HG02938 (cell line): ENCODE measurements around the gene NUCB1.

Experiments
- ATAC-seq: cut with Tn5 transposase; IDR thresholded peaks from one replicate; pipeline ENCODE4 v1.9.1; 2021; ENCODE audit warnings: mild to moderate bottlenecking, moderate library complexity; ENCODE audit not compliant: unreplicated experiment

Gene NUCB1

GRCh38 chr19:48961673-48962028 is 61.5 kb downstream of the NUCB1 start:
- ATAC-seq, result no peak

DNA sequence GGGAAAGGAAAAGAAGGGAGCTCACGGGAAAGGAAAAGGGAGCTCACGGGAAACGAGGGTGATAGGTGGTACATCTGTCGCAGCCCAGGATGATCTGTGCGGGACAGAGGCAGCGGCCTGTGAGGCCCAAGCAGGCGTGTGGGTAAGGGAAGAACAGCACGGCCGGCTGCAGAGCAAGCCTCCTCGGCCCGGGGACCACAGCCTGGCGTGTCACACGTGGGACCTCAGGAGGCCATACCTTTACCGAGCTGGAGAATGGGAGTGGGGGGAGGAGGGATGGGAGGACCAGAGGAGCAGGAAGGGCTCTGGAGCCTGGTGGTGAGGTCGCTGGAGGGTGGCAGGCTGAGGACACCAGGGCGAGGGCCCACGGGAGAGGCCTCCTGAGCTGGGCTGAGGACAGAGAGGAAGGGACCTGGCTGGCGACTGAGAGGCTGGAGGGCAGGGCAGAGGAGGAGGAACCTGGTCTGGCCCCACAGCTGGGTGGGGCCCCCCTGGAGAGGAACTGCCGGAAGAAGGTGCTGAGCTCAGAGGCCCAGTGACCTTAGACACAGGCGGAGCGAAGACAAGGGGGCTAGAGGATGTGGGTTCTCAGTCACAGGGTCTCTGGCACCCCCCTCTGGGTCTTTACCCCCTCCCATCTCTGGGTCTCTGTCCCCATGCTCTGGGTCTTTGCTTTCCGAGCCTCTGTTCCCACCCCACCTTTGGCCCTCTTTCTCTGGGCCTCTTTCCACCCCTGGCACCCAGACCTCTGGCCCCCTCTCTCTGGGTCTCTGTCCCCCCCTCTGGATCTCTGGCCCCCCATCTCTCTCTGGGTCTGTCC is 62.1 kb downstream of the NUCB1 start:
- peak; percentile 25 for ATAC-seq

DNA sequence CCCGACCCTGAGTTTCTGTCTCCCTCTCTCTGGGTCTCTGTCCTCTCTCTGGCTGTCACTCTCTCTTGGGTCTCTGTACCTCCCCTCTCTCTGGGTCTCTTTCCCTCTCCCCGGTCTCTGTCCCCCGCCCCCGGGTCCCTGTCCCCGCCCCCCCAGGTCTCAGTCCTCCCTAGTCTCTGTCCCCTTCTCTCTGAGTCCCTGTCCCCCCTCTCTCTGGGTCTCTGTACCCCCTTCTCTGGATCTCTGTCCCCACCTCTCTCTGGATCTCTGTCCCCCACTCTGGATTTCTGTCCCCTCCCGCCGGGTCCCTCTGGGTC is 62.7 kb downstream of the NUCB1 start:
- no peak for ATAC-seq

DNA sequence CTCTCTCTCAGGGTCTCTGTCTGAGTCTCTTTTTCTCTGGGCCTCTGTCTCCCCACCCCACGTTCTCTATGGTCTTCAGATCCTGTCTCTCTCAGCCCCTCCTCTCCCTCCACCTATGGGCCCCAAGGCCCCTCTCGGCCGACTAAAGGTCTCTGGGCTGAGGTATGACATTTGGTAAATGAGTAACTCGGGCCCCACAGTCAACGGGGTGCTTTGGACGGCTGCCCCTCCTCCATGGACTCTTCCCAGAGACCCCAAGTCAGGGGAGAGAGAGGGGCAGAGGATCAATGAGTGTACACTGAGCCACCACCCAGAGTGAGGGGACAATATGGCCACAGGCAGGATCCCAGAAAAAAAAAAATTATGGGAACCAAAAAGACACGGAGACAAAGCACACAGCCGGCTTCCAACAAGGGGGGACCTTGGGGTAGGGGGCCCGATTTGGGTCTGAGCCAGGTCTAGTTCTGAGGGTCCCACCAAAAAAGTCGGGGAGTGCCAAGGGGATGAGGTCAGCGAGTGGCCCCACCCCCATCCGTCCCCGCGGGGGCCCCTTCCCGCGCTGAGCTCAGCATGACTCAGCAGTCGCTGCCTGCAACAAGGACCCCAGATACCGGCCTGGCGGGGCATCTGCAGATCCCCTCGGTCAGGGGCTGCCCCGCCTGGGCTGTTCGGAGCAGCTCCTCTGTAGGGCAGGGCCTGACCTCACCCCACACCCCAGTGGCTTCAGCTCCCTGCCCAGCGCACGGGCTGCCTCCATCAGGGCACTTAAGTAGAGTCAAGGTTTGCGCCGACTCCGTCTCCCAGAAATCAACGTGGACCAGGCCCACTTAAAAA is 63.5 kb downstream of the NUCB1 start:
- ATAC-seq, result no peak

GRCh38 chr19:48964205-48965039 is 64.3 kb downstream of the NUCB1 start:
- no peak for ATAC-seq

GRCh38 chr19:48965040-48965805 is 65.1 kb downstream of the NUCB1 start, which contains the start of gene FTL:
Gene FTL (plus strand): TSS chr19:48965309. CDS start chr19:48965508, 199 bp downstream.
- ATAC-seq, result peak; percentile 55

GRCh38 chr19:48965806-48966540 is 65.9 kb downstream of the NUCB1 start:
- ATAC-seq, result peak; percentile 12

DNA sequence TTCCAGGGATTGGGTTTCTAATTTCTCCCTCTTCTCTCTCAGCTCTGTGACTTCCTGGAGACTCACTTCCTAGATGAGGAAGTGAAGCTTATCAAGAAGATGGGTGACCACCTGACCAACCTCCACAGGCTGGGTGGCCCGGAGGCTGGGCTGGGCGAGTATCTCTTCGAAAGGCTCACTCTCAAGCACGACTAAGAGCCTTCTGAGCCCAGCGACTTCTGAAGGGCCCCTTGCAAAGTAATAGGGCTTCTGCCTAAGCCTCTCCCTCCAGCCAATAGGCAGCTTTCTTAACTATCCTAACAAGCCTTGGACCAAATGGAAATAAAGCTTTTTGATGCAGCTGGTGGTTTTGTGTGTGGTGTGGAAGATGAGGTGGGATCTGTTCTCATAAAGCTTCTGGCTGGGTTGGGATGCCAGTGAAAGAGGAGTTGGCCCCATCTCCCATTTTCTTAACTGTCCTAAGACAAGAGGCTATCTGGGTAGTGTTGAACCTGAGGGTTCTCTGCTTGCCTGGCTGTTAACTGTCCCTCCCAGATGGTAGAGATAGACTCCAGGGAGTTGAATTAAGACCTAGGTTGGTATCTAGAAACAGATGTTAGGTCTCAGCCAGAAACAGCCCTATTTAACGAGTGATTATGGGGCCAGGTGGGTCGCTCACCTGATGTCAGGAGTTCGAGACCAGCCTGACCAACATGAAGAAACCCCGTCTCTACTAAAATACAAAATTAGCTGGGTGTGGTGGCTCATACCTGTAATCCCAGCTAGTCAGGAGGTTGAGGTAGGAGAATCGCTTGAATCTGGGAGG is 66.6 kb downstream of the NUCB1 start:
- ATAC-seq, result no peak

- no peak for ATAC-seq
Measured at GRCh38 chr19:48967346-48968178, 67.5 kb downstream of the NUCB1 start.

DNA sequence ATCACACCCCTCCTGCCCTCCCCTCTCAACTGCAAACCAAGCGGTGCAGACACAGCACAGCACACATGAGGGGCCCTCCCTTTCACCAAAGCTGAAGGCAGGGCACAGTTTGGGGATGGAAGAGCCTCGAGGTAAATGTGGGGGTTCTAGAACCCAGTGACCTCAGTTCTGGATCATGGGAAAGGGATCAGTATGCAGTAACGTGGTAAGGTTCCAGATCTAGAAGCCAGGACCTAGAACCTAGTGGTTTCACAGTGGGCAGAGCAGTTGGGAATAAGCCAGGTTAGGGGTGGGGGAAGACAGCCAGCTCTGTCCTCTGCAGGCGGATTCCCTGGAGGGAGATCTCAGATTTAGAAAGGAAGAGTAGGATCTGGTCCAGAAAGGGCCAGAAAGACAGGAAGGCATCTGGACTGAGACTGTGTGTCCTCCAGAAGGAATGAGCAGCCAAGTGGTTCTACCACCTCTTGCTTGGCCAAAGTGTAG is 68.1 kb downstream of the NUCB1 start:
- no peak for ATAC-seq

GRCh38 chr19:48968813-48969218 is 68.7 kb downstream of the NUCB1 start:
- no peak for ATAC-seq

DNA sequence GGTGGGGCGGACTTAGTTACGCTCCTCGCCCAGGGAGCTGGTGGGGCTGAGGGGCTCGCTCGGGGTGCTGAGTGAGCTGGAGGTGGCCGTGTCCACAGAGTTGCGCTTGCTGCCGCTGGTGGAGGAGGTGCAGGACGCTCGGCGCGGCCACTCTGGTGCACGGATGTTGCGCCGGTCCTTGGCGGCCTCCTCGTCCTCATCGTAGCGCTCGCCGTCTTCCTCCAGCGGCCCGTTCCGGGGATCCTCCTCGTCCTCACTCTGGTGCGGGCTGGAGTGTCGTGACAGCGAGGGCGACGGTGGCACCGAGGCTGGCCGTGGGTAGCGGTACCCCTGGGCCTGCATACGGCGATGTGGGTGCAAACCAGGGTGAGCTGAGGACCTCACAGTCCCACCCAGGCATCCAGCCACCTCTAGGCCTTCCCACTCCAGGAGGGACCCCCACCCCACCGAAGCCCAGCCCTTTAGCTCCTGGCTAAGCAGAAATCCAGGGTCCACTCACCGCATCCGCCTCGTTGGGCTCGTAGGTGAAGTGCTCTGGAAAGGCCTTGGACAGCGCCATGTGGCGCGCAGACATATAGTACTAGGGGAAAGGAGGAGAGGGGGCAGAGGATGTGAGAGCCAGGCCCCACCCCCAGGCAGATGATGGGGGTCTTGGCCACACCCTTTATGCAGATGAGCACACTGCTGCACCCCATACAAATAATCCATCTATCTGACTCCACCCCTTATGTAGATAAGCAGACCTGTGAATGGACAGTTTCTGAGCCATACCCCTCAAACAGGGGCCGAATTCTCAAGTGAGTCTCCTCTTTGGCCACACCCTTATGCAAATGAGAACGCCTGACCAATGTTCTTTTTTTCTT is 69.4 kb downstream of the NUCB1 start:
- ATAC-seq, result no peak

DNA sequence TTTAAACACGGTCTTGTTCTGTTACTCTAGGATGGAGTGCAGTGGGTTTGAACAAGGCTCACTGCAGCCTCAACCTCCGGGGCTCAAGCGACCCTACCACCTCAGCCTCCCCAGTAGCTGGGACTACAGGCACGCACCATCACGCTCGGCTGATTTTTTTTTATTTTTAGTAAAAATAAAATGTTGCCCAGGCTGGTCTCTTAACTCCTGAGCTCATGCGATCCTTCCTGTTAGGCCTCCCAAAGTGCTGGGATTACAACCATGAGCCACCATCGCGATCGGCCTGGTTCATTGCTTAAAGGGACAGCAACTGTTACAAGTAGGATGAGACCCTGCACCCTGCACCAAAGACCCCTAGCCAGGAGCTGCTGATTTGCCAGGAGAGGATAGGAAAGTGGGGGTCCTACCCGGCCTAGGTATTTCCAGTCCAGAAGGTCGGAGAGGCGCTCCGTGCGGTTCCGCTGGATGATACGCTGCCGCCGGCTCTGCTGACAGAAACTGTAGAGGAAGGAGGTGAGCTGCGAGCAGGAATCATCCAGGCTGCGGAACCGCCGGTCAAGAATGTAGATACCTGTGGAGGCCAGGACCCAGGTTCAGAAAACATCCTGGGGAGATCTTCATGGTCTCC is 70.1 kb downstream of the NUCB1 start:
- no peak for ATAC-seq

DNA sequence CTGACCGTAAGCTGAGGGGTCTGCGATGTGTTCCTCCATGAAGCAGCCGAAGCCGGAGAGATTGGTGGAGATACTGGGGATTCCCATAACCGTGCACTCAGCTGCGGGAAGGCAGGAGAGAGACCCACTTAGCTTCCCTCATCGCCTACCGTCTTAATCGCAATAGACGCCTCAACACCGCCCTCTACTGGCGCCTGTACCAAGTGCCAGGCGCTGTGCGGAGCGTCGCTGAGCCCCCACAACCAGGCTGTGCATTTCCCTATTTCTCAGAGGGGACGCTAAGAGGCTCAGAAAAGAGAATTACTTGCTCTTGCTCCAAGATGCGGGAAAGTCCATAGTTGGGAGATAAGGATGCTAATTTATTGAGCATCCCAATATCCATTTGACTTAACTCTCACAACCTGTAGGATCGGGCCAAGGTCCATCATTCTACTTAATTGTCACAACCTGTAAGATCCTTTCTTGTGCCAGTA is 70.8 kb downstream of the NUCB1 start:
- no peak for ATAC-seq
